NCI-H510A (cell line): ENCODE results near the gene AGR2.
A peak's percentile ranks its signal among the peaks of the same experiment; 100 is the strongest.

Experiments used
- DNase-seq: peaks from one replicate; lab custom pipeline; 2025; lab: John Stamatoyannopoulos, UW

Gene AGR2

DNA sequence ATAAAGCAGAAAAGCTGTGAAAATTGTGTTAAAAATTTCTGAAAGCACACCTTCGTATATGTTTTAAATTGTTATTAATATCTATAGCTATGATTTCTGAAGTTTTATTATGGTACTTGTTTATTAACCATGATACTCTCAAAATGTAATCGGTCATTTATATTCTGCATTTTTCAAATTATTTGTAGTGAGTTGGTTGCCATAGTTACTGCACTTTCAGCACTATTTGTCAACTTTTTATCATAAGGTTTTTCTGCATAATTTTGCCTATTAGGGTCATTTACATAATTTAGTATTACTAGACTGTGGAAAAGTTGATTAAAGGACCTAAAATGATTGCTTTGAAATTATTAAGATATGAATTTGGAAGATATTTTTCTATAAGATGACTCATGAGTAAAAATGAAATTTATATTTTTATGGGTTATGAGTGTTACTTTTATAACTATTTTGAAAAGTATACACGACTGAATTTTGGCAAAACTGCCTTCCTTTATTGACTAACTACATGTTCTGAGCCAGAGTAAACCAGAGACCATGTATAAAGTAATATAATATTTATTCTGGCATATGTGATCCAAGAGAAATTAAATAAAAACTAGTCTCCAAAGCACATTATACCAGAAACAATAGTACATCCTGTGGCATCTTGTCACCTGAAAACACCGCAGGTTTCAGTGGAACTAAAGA lies 7.9 kb upstream of the AGR2 start:
- no peak for DNase-seq

GRCh38 chr7:16811551-16811950 lies 6.8 kb upstream of the AGR2 start:
- no peak for DNase-seq

DNA sequence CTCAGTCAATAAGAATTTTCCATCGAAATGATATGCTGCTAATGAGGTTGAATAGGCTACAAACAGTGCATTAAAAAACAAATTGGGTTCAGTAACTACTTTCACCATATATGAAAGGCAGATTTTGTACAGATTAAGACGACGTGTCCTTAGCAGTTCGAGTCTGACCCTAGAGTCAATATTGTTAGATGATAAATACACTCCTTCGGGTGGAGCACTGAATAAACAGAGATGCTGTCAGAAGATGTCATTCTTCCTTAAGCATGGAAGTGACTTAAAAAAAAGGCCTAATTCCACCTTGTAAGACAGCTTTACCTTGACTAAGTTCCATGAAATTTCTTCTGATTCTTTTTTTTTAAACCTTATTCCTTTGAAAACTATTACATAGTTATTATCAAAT lies 5.8 kb upstream of the AGR2 start:
- DNase-seq, result no peak

- DNase-seq, result no peak
Observed at GRCh38 chr7:16810112-16810511, 5.3 kb upstream of the AGR2 start.

- DNase-seq, result no peak
Observed at GRCh38 chr7:16805441-16805840, 642 bp upstream of the AGR2 start.

GRCh38 chr7:16803881-16804673 lies 722 bp downstream of the AGR2 start:
- no peak for DNase-seq

GRCh38 chr7:16803125-16803524 lies 1.7 kb downstream of the AGR2 start:
- DNase-seq, result no peak

GRCh38 chr7:16801579-16801978 lies 3.2 kb downstream of the AGR2 start:
- DNase-seq, result no peak

DNA sequence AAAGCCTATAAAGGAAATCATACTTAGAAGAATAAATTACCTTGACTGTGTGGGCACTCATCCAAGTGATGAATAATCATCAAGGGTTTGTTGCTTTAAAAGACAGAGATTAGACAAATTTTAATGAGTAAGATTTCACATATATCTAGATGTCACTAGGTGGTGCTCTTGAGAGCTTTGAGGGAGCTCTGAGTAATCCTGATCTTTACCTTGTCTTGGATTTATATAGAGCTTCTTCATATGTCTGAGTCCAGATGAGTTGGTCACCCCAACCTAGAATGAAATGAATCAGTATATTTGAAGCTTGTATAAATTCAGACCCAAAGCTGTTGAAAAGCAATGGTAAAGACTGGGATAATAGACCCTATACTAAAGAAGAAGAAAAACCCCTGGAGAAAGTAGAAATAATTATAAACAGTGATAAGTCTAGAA lies 3.7 kb downstream of the AGR2 start:
- DNase-seq, result no peak

- peak; percentile 49 for DNase-seq
Observed at GRCh38 chr7:16795624-16796023, 9.2 kb downstream of the AGR2 start.

GRCh38 chr7:16794986-16795385 lies 9.8 kb downstream of the AGR2 start:
- DNase-seq, result no peak

- no peak for DNase-seq
Observed at GRCh38 chr7:16791905-16792698, 12.7 kb downstream of the AGR2 start.

DNA sequence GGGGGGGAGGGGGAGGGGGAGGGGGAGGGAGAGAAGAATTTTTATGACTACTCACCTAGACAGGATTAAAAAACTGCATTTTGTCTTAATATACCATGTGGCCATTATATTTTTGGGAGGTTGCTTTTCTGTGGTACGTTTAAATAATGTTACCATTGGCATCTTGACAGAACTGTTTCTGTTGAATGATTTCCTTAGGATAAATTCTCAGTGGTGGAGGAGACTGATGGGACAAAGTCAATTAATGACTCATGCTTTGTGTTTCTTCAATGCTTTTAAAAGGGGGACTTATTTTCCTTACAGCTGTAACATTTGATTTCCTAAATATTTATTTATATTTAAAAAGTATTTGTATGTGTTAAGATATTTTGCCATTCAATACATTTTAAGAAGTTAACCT lies 13.7 kb downstream of the AGR2 start:
- no peak for DNase-seq

- no peak for DNase-seq
Observed at GRCh38 chr7:16787127-16787526, 17.7 kb downstream of the AGR2 start.

DNA sequence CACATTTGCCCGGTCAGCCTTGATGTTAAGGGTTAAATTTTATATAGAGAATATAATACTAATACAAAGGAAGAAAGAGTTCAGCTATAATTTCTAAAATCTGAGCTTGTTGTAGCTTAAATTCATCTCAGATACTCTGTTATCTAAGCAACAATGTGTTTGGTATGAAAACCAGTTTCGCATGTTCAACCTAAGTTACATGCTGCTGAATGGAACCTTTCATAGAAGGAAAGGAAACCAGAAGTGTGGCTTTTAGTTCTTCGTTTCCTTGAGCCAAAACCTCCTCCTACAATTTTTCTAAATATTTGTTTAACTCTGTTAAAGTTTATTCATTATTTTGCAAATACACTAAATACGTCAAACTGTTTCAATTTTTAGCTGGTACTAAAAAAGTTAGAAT lies 18.5 kb downstream of the AGR2 start:
- no peak for DNase-seq

GRCh38 chr7:16785846-16786245 lies 19.0 kb downstream of the AGR2 start:
- no peak for DNase-seq

DNA sequence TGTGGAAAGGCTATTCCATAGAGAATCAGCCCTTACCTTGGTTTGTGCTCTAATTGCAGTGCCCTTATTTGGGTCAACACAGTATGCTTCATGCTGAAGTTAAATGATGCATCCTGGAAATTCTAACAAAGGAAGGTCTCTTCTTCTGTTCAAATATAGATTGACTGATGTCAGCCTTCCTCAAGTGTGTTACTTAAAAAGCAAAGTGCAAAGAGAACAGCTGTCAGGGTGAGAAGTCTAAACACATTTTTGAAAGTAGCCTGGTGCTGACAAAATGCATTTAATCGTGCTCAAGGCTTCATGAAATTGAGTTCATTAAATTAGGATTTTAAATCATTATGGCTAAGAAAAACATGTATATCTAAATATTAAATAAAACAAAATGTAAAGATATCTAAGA lies 19.5 kb downstream of the AGR2 start:
- DNase-seq, result no peak

DNA sequence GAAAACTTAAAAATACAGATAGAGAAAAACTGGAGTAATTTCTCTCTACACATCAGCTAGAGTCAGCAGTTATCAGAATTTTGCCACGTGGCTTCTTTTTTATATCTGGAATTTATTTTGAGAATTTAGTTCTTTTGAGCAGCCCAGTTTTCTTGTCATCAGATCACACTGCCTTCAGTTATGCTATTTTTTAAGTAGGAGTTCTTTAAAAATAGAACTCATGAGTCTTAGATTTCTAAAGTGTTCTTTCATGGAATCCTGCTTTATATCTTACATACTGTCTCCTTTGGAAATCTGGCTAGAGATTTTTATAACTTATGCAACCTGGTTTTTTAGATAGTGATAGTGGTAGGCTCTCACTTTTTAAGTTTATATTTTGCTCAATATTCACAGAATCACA lies 24.2 kb downstream of the AGR2 start:
- no peak for DNase-seq

- no peak for DNase-seq
Observed at GRCh38 chr7:16779051-16779450, 25.7 kb downstream of the AGR2 start.

DNA sequence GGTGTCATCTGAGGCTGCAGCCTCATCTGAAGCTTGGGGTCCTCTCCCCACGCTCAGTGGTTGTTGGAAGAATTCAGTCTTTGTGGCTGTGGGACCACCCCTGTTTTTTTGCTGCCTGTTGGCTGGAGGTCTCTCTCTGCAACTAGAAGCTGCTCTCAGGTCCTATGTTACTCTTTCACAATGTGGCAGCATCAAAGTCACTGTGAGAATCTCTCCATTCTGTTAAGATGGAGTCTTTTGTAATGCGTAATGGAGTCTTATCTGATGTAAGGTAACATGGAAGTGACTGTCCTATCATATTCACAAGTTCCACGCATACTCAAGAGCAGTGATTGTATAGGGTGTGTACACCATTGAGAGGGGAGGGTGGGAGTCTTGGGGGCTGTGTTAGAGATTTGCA lies 26.3 kb downstream of the AGR2 start:
- no peak for DNase-seq

DNA sequence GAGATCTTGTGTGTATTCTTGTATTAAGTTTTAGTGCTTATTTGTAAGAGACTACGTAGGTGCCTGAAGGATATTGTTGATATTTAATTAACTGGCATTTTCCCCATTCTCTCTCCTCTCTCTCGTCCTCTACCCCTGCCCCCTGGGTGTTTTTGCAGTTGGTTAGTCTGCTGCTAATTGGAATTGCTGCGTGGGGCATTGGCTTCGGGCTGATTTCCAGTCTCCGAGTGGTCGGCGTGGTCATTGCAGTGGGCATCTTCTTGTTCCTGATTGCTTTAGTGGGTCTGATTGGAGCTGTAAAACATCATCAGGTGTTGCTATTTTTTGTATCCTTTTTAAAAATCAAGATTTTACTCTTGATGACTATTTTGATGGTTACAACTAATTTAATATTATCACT lies 28.7 kb downstream of the AGR2 start:
- DNase-seq, result no peak

DNA sequence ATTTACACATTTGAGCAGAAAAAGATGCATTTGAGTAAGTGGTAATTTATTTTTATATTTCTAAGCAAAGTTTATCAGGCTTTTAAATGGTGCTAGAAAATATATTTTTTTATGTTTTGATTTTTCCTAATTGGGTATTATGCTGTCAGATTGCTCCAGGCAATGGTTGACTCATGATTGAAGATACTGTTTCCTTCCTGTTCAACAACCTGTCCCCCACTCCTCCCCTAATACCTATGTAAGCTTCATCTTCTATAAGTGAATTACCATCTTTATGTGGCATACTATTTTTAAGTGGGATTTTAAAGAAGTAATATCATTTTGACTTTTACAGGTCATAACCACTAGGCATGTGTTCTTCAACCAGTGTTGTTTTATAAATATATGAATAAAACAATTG lies 29.8 kb downstream of the AGR2 start:
- DNase-seq, result no peak

GRCh38 chr7:16774294-16774693 lies 30.5 kb downstream of the AGR2 start:
- DNase-seq, result no peak
